ENCODE measurements around the gene P3H3. TPM values are rescaled to one million over a fixed set of nuclear protein-coding genes. Genes with fewer than 3 reads are reported as not detected.

P3H3 gene
- total and polyA plus RNA-seq, 2 of the 4 experiments (the other 2 are of a cell fraction), result 27.8 to 83.9 TPM

GRCh38 chr12:6866163-6866919 lies 38.1 kb downstream of the P3H3 start (continued):
- TF ChIP-seq RAD21 (IDR thresholded peaks at IDR 0.05; ENCODE audit: low read length) (no peak), MXI1 (IDR thresholded peaks at IDR 0.05; ENCODE audit: borderline replicate concordance, low read depth, low read length) (no peak)

- Histone ChIP-seq H3K14ac (replicated peaks; ENCODE audit: low read depth, low read length) (peak overlapping the region; percentile 92), H3K56ac (ENCODE audit: extremely low read depth, insufficient read depth, low read length) (peak overlapping the region; percentile 27; the same call in 1 of the 2 replicates), H3K9me3 (ENCODE audit: control insufficient read depth, insufficient read depth, low read length) (no peaks in the 10 kb centered on the region), H3K23ac (ENCODE audit: low read depth, low read length) (peak overlapping the region; percentile 73), H4K20me1 (ENCODE audit: insufficient read depth, low read length) (peaks cover 44% of the 10 kb centered on the region), H3K27ac (ENCODE audit: insufficient read depth, low read length) (peak overlapping the region; percentile 75), H4K91ac (ENCODE audit: insufficient read depth, low read depth, low read length) (peak overlapping the region; percentile 84), H3K9ac (ENCODE audit: low read depth, low read length) (peak overlapping the region; percentile 78), H3K4me3 (ENCODE audit: insufficient read depth, low read depth, low read length) (peak overlapping the region; percentile 61), H4K5ac (ENCODE audit: low read depth, low read length) (peak overlapping the region; percentile 92), H3K4ac (ENCODE audit: low read depth, low read length) (peak overlapping the region; percentile 95), H3K27me3 (ENCODE audit: control insufficient read depth, insufficient read depth, low read length) (no peaks in the 10 kb centered on the region), H3K79me1 (ENCODE audit: low read depth in 1 of 2, low read length in 2 of 2) (peaks cover 22 to 45% of the 10 kb centered on the region in 2 experiments), H3K4me2 (ENCODE audit: low read depth, low read length) (peak overlapping the region; percentile 95), H3K4me1 (ENCODE audit: control insufficient read depth, insufficient read depth, low read length) (peaks cover 16% of the 10 kb centered on the region), H3K36me3 (ENCODE audit: control insufficient read depth, insufficient read depth, low read length) (peaks cover 56% of the 10 kb centered on the region), H2BK15ac (ENCODE audit: low read depth, low read length) (0 out of 3 replicates have a peak overlapping the region, but pooled peaks have one; percentile 50), H2AK5ac (ENCODE audit: low read depth, low read length) (peak overlapping the region; percentile 97), H2AFZ (replicated peaks; ENCODE audit: low read length, poor library complexity) (peak overlapping the region; percentile 95), H2BK20ac (ENCODE audit: low read depth, low read length) (no peak overlapping the region), H2BK120ac (ENCODE audit: low read depth, low read length) (peak overlapping the region; percentile 65), H3K18ac (ENCODE audit: low read depth, low read length) (peak overlapping the region; percentile 65), H4K8ac (ENCODE audit: low read depth in 2 of 2, low read length in 2 of 2) (peak overlapping the region; percentile 92 to 93), H2BK5ac (ENCODE audit: low read depth, low read length, poor library complexity, severe bottlenecking) (peak overlapping the region; percentile 78), H3K9me1 (ENCODE audit: insufficient read depth, low read length) (0 out of 2 replicates have a peak, but pooled peaks cover 7% of the 10 kb centered on the region), H2AK9ac (replicated peaks; ENCODE audit: low read depth, low read length, poor library complexity) (peak overlapping the region; percentile 95)
- BruUV-seq (replicated peaks), result no TSS peak
- CTCF ChIA-PET, result no interaction called here
- in situ Hi-C loops (cut with MboI; ENCODE audit: low sequenced_read_pairs), result loop anchor here (5.0 kb wide), 1 partner anchor 95 kb away; no protein-coding TSS in a partner anchor
- no peak for DNase-seq
- ATAC-seq (ENCODE audit: low read depth), result peak; percentile 1
- POLR2A ChIA-PET (ENCODE audit: unreplicated experiment), result interaction anchor here (0.6 to 1.9 kb wide), 4 partner anchors 14 to 309 kb away, joined by 3 to 10 read pairs (median 4); partner anchors contain the start of gene USP5
- dilution Hi-C loops (cut with HindIII; ENCODE audit: low sequenced_read_pairs, unreplicated experiment), result no loop called here
- 4% methylated on average over 10 of the region's 33 CpGs; no CpG with 5 or more reads in 1 of the 2 experiments for WGBS, 2 experiments (ENCODE audit: extremely low coverage in 2 of 2, insufficient read length in 1 of 2)
- intact Hi-C loops (cut with micrococcal nuclease), result loop anchor here (5.0 kb wide), 1 partner anchor 770 kb away; no protein-coding TSS in a partner anchor
- TF ChIP-seq RCOR1 (IDR thresholded peaks at IDR 0.05; ENCODE audit: insufficient replicate concordance, low read length), result no peak
- no peak for TF ChIP-seq RFX5 (IDR thresholded peaks at IDR 0.05; ENCODE audit: low read depth, low read length)
- TF ChIP-seq MXI1 (IDR thresholded peaks at IDR 0.05; ENCODE audit: borderline replicate concordance, low read depth, low read length), result no peak
- TF ChIP-seq CTCF (conservative IDR thresholded peaks at IDR 0.05; ENCODE audit: low read depth, low read length), result no peak
- no peak for TF ChIP-seq POLR2A (IDR thresholded peaks at IDR 0.05; ENCODE audit: low read depth, low read length)
- no peak for TF ChIP-seq CHD1 (IDR thresholded peaks at IDR 0.05; ENCODE audit: low read depth, low read length)
- TF ChIP-seq CEBPB (IDR thresholded peaks at IDR 0.05; ENCODE audit: low read depth, low read length), result no peak
- TF ChIP-seq BHLHE40 (IDR thresholded peaks at IDR 0.05; ENCODE audit: low read depth, low read length), result no peak
- TF ChIP-seq NFE2L2 (IDR thresholded peaks at IDR 0.05; ENCODE audit: low read depth, low read length), result no peak
- no peak for TF ChIP-seq SMC3 (IDR thresholded peaks at IDR 0.05; ENCODE audit: low read depth, low read length)
- no peak for TF ChIP-seq MAZ (IDR thresholded peaks at IDR 0.05; ENCODE audit: borderline replicate concordance, low read depth, low read length)
- TF ChIP-seq RAD21 (IDR thresholded peaks at IDR 0.05; ENCODE audit: low read length), result no peak
- no peak for TF ChIP-seq USF2 (IDR thresholded peaks at IDR 0.05; ENCODE audit: low read depth, low read length)
These were observed 38.8 kb downstream of the P3H3 start for GRCh38 chr12:6866920-6867412.
